ENCODE measurements around the gene SCGB1A1.

- TF ChIP-seq CTCF (IDR thresholded peaks at IDR 0.05; ENCODE audit: insufficient read depth, low read length, poor library complexity, severe bottlenecking), result no peak
- TF ChIP-seq EZH2phosphoT487 (conservative IDR thresholded peaks at IDR 0.05; ENCODE audit: low read length), result no peak
Measured at GRCh38 chr11:62445314-62445740, 26.5 kb downstream of the SCGB1A1 start.
